ENCODE measurements around the gene RHPN2.
"Not testable (repeated sequence)": the region's sequence is repeated elsewhere in the genome, so short reads cannot be mapped to it uniquely, and the experiment has no call there.

RHPN2 gene

DNA sequence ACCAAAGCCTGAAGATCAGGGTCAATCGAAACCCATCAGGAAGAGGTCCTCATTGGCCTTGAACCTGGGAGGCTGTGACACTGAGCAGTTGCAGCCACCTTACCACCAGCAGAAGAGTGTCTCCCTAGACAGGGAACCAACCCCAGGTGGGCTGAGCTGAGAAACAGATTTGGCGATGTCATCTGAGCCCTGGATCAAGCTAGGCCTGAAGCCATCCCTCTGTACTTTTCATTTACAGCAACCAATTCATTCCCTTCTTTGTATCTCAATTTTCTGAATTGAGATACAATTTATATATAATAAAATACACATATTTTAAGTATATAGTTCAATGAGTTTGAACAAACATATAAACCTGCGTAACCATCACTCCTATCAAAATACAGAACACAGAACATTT lies 14.6 kb downstream of the RHPN2 start:
- H3K9me3 Mint-ChIP-seq: no peaks in the 10 kb centered on the region
- H3K27ac Mint-ChIP-seq: no peak overlapping the region
- H3K27me3 Mint-ChIP-seq: no peaks in the 10 kb centered on the region
- no peak overlapping the region for H3K4me3 Mint-ChIP-seq
- ATAC-seq (no peak), DNase-seq (no peak)
- no peaks in the 10 kb centered on the region for H3K36me3 Mint-ChIP-seq (ENCODE audit: low read depth)
- H3K4me1 Mint-ChIP-seq: no peaks in the 10 kb centered on the region

DNA sequence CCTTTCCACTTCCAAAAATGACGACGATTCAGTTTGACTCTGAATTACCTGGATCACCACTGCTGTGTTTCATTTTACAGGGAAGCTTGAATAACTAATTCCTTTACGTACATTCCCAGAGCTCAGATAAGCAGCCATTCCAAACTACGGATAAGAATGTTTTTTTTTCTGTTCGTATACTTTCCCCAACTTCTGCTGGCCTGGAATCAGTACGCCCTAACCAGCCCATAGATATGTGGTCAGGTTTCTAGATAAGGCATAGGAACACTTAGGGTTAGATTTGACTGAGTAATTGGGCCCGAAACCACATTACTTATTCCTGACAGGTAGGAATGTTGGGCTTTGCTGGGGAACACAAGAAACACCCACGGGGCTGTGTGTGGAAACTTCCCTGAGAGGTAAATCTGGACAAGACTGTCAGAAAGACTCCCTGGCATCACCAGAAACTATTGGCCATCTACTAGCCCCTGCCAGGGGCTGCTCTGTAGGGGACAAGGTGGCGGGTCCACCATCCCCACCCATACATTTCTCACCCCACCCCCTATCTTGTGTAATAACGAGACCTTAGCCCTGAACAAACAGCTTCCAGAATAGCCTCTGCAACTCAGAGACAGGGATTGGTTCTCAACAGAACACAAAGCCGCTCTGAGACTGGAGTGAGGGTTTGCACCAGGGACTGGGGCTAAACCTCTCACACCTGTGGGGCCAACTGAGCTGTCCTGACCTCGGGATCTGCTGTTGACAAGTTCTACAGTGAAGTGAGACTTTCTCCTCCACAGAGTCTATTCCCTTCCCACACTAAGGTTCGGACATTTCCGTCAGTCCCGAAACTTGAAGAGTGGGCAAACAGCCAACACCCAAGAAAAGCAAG lies 15.6 kb downstream of the RHPN2 start:
- H3K27ac Mint-ChIP-seq: no peak overlapping the region
- H3K27me3 Mint-ChIP-seq: no peaks in the 10 kb centered on the region
- no peaks in the 10 kb centered on the region for H3K36me3 Mint-ChIP-seq (ENCODE audit: low read depth)
- no peaks in the 10 kb centered on the region for H3K4me1 Mint-ChIP-seq
- ATAC-seq (no peak), DNase-seq (no peak)
- H3K9me3 Mint-ChIP-seq: no peaks in the 10 kb centered on the region
- H3K4me3 Mint-ChIP-seq: no peak overlapping the region

DNA sequence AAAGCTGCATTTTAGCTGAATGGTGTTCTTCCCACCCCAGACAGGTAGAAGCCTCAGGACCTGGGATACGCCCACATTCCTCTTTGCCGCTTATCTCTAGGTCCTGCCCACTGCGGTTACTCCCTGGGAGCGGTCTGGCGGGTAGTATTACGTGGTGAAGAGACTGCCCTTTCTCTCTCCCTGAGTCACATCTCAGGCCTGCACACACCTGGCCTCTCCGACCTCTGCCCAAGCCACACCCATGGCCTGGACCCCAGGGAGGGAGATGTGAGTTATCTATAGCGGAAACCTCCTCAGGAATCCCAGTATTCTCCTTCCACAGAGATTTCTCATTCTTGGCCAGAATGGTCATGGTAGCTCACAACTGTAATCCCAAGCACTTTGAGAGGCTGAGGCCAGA lies 17.3 kb downstream of the RHPN2 start:
- ATAC-seq (no peak), DNase-seq (no peak)
- H3K9me3 Mint-ChIP-seq: no peaks in the 10 kb centered on the region
- no peak overlapping the region for H3K27ac Mint-ChIP-seq
- H3K27me3 Mint-ChIP-seq: no peaks in the 10 kb centered on the region
- H3K36me3 Mint-ChIP-seq (ENCODE audit: low read depth): no peaks in the 10 kb centered on the region
- H3K4me1 Mint-ChIP-seq: no peaks in the 10 kb centered on the region
- H3K4me3 Mint-ChIP-seq: no peak overlapping the region

DNA sequence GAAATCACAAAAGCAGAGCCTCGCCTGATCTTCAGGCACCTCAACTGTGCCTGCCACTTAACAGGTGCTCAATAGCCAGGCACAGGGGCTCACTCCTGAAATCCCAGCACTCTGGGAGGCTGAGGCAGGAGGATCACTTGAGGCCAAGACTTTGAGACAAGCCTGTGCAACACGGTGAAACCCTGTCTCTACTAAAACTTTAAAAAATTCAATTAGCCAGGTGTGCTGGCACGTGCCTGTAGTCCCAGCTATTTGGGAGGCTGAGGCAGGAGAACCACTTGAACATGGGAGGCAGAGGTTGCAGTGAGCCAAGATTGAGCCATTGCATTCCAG lies 22.9 kb downstream of the RHPN2 start:
- DNase-seq; H3K4me1 Mint-ChIP-seq; H3K27ac Mint-ChIP-seq; H3K9me3 Mint-ChIP-seq; H3K4me3 Mint-ChIP-seq; H3K27me3 Mint-ChIP-seq; H3K36me3 Mint-ChIP-seq (ENCODE audit: low read depth); ATAC-seq: not testable (repeated sequence)

DNA sequence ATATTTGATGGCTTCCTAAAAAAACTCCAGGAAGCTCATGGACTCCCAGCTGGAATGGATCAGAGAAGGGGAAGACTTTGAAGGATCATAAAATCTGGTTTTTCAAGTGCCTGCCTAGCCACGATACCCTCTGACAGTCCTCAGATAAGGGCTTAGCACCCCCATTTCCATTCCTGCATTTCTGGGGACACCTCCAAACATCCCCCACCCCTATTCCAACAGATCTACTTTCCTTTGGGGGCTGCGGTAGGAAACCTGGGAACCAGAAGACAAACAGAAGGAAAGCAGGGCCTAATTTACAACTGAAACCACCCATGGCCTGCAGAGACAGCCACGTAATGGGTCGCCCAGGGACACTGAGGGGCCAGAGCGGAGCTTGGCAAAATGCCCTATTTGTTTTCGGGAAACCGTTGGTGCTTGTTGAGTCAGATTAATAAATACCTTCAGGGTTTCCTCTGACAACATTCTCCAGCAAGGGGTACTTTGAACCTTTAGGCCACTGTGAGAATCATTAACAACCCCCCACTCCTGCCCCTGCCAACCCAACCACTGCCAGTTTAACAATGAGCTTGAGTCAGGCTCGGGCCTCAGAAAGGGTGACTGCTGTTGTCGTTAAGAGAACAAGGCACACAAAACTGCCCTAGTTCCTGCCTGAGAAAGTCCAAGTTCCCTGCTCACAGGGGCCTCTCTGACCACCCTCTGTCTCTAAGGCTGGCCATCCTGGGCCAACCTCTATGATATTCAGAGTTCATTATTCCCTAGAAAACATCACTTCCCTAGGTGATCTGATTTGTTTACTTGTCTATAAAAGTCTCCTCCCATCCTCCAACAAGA lies 23.5 kb downstream of the RHPN2 start:
- no peak for DNase-seq
- peaks cover 9% of the 10 kb centered on the region for H3K4me1 Mint-ChIP-seq
- H3K27ac Mint-ChIP-seq: no peak overlapping the region
- H3K4me3 Mint-ChIP-seq: no peak overlapping the region
- no peaks in the 10 kb centered on the region for H3K36me3 Mint-ChIP-seq (ENCODE audit: low read depth)
- no peaks in the 10 kb centered on the region for H3K27me3 Mint-ChIP-seq
- no peak for ATAC-seq
- H3K9me3 Mint-ChIP-seq: no peaks in the 10 kb centered on the region

DNA sequence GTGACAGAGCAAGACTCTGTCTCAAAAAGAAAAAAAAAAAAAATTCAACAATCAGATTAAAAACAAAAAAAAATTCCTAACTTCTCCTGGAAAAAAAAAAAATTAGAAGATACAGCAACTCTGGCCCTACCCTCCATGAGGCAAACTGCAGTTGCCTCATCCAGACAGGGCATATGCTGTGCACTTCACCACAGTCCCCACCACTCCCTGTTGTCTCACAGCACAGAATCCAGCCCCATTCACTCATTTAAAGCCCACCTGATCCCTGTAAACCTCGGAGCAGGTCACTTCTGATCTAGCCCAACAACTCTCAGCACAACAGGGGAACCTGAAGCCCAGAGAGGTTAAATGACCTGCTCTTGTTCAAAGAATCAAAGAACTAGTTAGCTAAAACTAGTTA lies 24.9 kb downstream of the RHPN2 start:
- Mint-ChIP-seq H3K36me3 (ENCODE audit: low read depth) (no peaks in the 10 kb centered on the region), H3K4me1 (peaks cover 9% of the 10 kb centered on the region), H3K4me3 (no peak overlapping the region), H3K9me3 (no peaks in the 10 kb centered on the region), H3K27ac (no peak overlapping the region), H3K27me3 (no peaks in the 10 kb centered on the region)
- DNase-seq (no peak), ATAC-seq (no peak)

DNA sequence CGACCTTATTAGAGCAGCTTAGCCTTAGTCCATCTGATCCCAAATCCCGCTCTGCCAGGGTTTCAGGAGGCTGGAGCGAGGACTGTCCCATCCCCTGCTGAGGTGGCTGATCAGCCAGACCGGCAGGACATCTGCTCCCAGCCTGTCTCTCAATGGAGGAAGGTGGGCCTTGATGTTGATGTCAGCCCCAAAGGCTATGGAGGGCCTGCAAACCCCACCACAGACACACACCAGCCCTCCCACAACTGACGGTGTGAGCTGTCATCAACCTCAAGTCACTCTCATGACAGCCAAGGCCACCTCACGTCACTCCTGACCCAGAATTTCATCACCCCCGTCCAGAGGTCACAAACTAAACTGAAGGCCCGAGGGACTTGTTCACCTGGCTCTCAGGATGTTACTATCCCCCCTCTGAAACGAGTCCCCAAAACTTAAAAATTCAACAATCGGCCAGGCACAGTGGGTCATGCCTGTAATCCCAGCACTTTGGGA lies 25.5 kb downstream of the RHPN2 start:
- Mint-ChIP-seq H3K27me3 (no peaks in the 10 kb centered on the region), H3K4me3 (no peak overlapping the region), H3K27ac (no peak overlapping the region), H3K4me1 (peaks cover 9% of the 10 kb centered on the region), H3K9me3 (no peaks in the 10 kb centered on the region), H3K36me3 (ENCODE audit: low read depth) (no peaks in the 10 kb centered on the region)
- no peak for DNase-seq
- no peak for ATAC-seq

DNA sequence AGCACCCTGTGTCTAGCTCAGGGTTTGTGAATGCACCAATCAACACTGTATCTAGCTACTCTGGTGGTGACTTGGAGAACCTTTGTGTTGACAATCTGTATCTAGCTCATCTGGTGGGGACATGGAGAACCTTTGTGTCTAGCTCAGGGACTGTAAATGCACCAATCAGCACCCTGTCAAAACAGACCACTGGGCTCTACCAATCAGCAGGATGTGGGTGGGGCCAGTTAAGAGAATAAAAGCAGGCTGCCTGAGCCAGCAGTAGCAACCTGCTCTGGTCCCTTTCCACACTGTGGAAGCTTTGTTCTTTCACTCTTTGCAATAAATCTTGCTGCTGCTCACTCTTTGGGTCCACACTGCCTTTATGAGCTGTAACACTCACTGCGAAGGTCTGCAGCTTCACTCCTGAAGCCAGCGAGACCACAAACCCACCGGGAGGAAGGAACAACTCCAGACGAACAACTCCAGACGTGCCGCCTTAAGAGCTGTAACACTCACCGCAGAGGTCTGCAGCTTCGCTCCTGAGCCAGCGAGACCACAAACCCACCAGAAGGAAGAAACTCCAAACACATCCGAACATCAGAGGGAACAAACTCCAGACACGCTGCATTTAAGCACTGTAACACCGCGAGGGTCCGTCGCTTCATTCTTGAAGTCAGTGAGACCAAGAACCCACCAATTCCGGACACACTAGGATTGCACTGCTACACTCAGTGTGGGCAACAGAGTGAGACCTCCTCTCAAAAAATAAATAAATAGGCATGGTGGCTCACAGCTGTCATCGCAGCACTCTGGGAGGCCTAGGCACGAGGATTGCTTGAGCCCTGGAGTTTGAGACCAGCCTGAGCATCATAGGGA lies 27.3 kb downstream of the RHPN2 start:
- H3K27me3 Mint-ChIP-seq; H3K36me3 Mint-ChIP-seq (ENCODE audit: low read depth); H3K9me3 Mint-ChIP-seq; H3K4me1 Mint-ChIP-seq: not testable (repeated sequence)
- H3K27ac Mint-ChIP-seq: peak overlapping the region; percentile 52
- DNase-seq (peak; percentile 4), ATAC-seq (peak; percentile 15)
- H3K4me3 Mint-ChIP-seq: peak overlapping the region; percentile 65

DNA sequence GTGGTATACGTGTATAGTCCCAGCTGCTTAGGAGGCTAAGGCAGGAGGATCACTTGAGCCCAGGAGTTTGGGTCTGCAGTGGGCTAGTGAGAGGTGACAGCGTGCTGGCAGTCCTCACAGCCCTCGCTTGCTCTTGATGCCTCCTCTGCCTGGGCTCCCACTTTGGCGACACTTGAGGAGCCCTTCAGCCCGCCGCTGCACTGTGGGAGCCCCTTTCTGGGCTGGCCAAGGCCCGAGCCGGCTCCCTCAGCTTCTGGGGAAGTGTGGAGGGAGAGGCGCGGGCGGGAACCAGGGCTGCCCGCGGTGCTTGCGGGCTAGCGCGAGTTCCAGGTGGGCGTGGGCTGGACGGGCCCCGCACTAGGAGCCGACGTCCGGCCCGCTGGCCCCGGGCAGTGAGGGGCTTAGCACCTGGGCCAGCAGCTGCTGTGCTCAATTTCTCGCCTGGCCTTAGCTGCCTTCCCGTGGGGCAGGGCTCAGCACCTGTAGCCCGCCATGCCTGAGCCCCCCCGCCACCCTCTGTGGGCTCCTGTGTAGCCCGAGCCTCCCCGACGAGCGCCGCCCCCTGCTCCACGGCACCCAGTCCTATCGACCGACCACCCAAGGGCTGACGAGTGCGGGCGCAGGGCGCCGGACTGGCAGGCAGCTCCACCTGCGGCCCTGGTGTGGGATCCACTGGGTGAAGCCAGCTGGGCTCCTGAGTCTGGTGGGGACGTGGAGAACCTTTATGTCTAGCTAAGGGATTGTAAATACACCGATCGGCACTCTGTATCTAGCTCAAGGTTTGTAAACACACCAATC lies 28.1 kb downstream of the RHPN2 start:
- not testable (repeated sequence) for H3K36me3 Mint-ChIP-seq (ENCODE audit: low read depth); H3K4me3 Mint-ChIP-seq; H3K9me3 Mint-ChIP-seq; DNase-seq; H3K27me3 Mint-ChIP-seq; ATAC-seq; H3K4me1 Mint-ChIP-seq
- H3K27ac Mint-ChIP-seq: peak overlapping the region; percentile 52

DNA sequence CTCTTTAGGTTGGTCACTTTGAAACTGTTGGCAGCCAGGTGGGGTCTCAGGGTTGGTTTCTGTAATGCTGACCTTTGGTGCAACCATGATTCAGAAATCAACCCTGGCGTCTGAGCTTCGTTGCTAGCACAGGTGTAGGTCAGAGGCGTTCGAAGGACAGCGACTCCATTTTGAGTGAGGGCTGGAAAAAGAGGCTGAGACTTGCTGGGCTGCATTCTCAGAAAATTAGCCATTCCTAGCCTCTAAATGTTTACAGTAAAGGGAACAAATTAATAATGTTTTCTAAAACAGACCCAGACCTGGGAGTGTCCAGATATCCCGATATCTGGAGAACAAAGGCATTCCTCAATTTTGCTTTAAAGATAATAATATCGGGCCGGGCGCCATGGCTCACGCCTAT lies 29.2 kb downstream of the RHPN2 start:
- no peak overlapping the region for H3K4me3 Mint-ChIP-seq
- H3K4me1 Mint-ChIP-seq: peaks cover 9% of the 10 kb centered on the region
- H3K27ac Mint-ChIP-seq: no peak overlapping the region
- DNase-seq (no peak), ATAC-seq (no peak)
- no peaks in the 10 kb centered on the region for H3K9me3 Mint-ChIP-seq
- no peaks in the 10 kb centered on the region for H3K36me3 Mint-ChIP-seq (ENCODE audit: low read depth)
- H3K27me3 Mint-ChIP-seq: no peaks in the 10 kb centered on the region

DNA sequence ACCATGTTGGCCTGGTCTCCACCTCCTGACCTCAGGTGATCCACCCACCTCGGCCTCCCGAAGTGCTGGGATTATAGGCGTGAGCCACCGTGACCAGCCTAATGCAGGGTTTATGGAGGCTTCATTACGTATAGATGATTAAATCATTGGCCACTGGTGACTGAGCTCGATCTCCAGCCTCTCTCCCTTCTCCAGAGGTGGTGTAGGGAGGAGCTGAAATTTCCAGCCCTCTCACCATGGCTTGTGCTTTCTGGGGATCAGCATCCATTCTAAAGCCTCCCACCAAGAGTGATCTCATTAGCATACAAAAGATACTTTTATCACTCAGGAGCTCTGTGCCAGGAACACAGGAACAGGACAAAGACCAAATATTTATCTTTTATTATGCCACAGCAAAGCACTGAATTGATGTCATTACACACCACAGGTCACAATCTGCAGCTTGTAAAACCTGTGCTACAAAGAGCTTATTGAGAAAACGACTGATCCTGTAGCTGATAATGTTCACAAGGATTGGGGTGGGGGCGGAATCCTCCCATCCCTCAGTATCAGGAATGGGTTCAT lies 32.4 kb downstream of the RHPN2 start:
- H3K4me1 Mint-ChIP-seq: peaks cover 3% of the 10 kb centered on the region
- no peak overlapping the region for H3K27ac Mint-ChIP-seq
- DNase-seq: no peak
- H3K27me3 Mint-ChIP-seq: no peaks in the 10 kb centered on the region
- H3K4me3 Mint-ChIP-seq: no peak overlapping the region
- H3K9me3 Mint-ChIP-seq: peaks cover 10% of the 10 kb centered on the region
- ATAC-seq: no peak
- peaks cover 2% of the 10 kb centered on the region for H3K36me3 Mint-ChIP-seq (ENCODE audit: low read depth)

DNA sequence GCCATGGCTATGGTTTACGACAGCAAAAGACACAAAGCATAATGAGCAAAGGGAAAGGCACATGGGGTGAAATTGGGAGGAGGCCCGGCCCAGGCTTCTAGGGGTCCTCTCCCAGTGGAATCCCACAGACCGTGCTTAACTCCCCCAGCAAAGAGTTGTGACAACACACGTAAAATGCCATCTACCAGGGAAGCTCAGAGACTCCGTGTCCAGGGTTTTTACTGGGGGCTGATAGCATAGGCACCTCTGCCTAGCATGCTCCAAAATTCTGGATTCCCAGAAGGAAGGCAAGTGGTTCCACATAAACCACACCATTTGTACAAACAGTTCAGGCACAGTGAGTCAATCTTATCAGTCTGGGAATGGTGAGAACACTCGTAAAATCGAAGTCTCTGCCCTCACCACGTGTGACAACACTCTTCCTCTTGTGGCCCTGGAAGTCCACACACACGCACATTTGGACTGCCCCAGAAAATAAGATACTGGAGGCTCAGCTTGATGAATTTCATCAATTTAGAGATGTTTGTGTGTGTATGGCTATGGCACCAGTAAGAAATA lies 34.9 kb downstream of the RHPN2 start:
- H3K27me3 Mint-ChIP-seq: peaks cover 2% of the 10 kb centered on the region
- no peak for ATAC-seq
- no peaks in the 10 kb centered on the region for H3K4me1 Mint-ChIP-seq
- DNase-seq: no peak
- H3K36me3 Mint-ChIP-seq (ENCODE audit: low read depth): peaks cover 2% of the 10 kb centered on the region
- no peak overlapping the region for H3K4me3 Mint-ChIP-seq
- H3K27ac Mint-ChIP-seq: no peak overlapping the region
- H3K9me3 Mint-ChIP-seq: peaks cover 13% of the 10 kb centered on the region

DNA sequence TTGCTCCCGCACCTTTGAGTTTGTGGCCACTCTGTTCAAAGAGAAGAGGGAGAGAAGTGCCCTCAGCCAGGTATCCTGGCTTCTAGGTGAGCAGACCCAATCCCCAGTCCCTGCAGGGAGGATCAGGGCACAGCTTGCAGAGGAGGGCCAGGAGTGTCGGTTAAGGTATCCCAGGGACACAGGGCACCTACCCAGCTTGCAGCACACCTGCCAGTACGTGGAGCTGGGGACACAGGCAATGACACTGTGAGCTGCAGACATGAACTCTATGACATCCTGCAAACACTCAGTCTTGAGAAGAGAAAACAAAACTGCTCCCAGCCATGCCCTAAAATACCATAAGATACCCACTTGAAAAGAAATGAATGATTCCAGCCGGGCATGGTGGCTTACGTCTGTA lies 38.1 kb downstream of the RHPN2 start:
- not testable (repeated sequence) for ATAC-seq; H3K27me3 Mint-ChIP-seq; H3K27ac Mint-ChIP-seq; DNase-seq; H3K4me1 Mint-ChIP-seq; H3K4me3 Mint-ChIP-seq; H3K36me3 Mint-ChIP-seq (ENCODE audit: low read depth)
- peaks cover 13% of the 10 kb centered on the region for H3K9me3 Mint-ChIP-seq

Measured in activated naive CD8-positive, alpha-beta T cell treated with anti-CD3 and anti-CD28 coated beads, Interleukin-2, amount 50 U/mL, for 24 hours (primary cell).